Gastroesophageal sphincter (tissue), 3 donors: ENCODE measurements around the gene TMEM185A.

ENCODE experiments used
- POLR2A ChIP-seq, 2 donors: fragments of 450-650 bp; IDR thresholded peaks; one replicate each; pipeline ENCODE4 v1.6.1; 2017; ENCODE audit warnings: antibody characterized with exemption in 2 of 2, mild to moderate bottlenecking in 2 of 2, moderate library complexity in 1 of 2
- TF ChIP-seq, protein P1 (sequence below), 4 experiments: fragments of 200-600 bp in 2 of 4; fragments of 450-650 bp in 2 of 4; sonication (generic) in 1 of 4; IDR thresholded peaks; one replicate each; pipeline ENCODE4 v1.5.1; 2017 to 2019; ENCODE audit warnings: antibody characterized with exemption in 4 of 4, mild to moderate bottlenecking in 2 of 4, moderate library complexity in 2 of 4

GRCh38 chrX:149567621-149568417, 63.8 kb downstream of the TMEM185A start:
- TF ChIP-seq, protein P1, sequence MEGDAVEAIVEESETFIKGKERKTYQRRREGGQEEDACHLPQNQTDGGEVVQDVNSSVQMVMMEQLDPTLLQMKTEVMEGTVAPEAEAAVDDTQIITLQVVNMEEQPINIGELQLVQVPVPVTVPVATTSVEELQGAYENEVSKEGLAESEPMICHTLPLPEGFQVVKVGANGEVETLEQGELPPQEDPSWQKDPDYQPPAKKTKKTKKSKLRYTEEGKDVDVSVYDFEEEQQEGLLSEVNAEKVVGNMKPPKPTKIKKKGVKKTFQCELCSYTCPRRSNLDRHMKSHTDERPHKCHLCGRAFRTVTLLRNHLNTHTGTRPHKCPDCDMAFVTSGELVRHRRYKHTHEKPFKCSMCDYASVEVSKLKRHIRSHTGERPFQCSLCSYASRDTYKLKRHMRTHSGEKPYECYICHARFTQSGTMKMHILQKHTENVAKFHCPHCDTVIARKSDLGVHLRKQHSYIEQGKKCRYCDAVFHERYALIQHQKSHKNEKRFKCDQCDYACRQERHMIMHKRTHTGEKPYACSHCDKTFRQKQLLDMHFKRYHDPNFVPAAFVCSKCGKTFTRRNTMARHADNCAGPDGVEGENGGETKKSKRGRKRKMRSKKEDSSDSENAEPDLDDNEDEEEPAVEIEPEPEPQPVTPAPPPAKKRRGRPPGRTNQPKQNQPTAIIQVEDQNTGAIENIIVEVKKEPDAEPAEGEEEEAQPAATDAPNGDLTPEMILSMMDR (IDR thresholded peaks at IDR 0.05), result no peak
- no peak for TF ChIP-seq POLR2A (IDR thresholded peaks at IDR 0.05)
